WERI-Rb-1 (cell line): ENCODE measurements around the gene CASZ1.

Experiments
- DNase-seq: peaks from one replicate; pipeline ENCODE4 v3.0.0-alpha.2; 2020
- H3K27ac ChIP-seq: fragments of 250-450 bp; sonication (Bioruptor Pico); 2 replicates; pipeline ENCODE4 v1.5.1; 2020; ENCODE audit warnings: mild to moderate bottlenecking, moderate library complexity
- H3K27me3 ChIP-seq: fragments of 250-450 bp; sonication (Bioruptor Pico); 2 replicates; pipeline ENCODE4 v1.5.1; 2021; ENCODE audit warnings: mild to moderate bottlenecking, low read depth, moderate library complexity; ENCODE audit not compliant: insufficient read depth, severe bottlenecking
- H3K36me3 ChIP-seq: fragments of 250-450 bp; sonication (Bioruptor Pico); 2 replicates; pipeline ENCODE4 v1.5.1; 2020; ENCODE audit warnings: mild to moderate bottlenecking, moderate library complexity
- H3K4me3 ChIP-seq: 2 replicates; pipeline ENCODE4 v1.5.1; 2011; ENCODE audit warnings: low read depth, mild to moderate bottlenecking, control low read depth, low read length
- H3K9me3 ChIP-seq: fragments of 250-450 bp; sonication (Bioruptor Pico); 2 replicates; pipeline ENCODE4 v1.5.1; 2021; ENCODE audit warnings: mild to moderate bottlenecking, moderate library complexity; ENCODE audit not compliant: severe bottlenecking
- CTCF ChIP-seq: IDR thresholded peaks from 2 replicates; pipeline ENCODE4 v1.5.1; 2011; ENCODE audit warnings: low read depth, mild to moderate bottlenecking, control low read depth, inconsistent platforms, low read length

Gene CASZ1

GRCh38 chr1:10838541-10838940 lies 42.1 kb upstream of the CASZ1 start:
- Histone ChIP-seq H3K27ac (no peak overlapping the region), H3K4me3 (no peak overlapping the region), H3K27me3 (no peaks in the 10 kb centered on the region), H3K36me3 (no peaks in the 10 kb centered on the region), H3K9me3 (peaks cover 1% of the 10 kb centered on the region)
- no peak for TF ChIP-seq CTCF
- DNase-seq = no peak

GRCh38 chr1:10836726-10837125 lies 40.3 kb upstream of the CASZ1 start:
- Histone ChIP-seq H3K4me3 (no peak overlapping the region), H3K27me3 (no peaks in the 10 kb centered on the region), H3K36me3 (no peaks in the 10 kb centered on the region), H3K27ac (peak overlapping the region; percentile 79), H3K9me3 (no peaks in the 10 kb centered on the region)
- no peak for TF ChIP-seq CTCF
- DNase-seq = peak; percentile 66

- peak; percentile 93 for DNase-seq
- H3K27ac ChIP-seq = peak overlapping the region; percentile 79
- peak overlapping the region; percentile 17; the same call in 1 of the 2 replicates for H3K4me3 ChIP-seq
- H3K36me3 ChIP-seq = no peaks in the 10 kb centered on the region
- H3K27me3 ChIP-seq = no peaks in the 10 kb centered on the region
- no peaks in the 10 kb centered on the region for H3K9me3 ChIP-seq
- peak; percentile 20; the same call in 1 of the 2 replicates for TF ChIP-seq CTCF
Measured at GRCh38 chr1:10835822-10836421, 39.5 kb upstream of the CASZ1 start.

GRCh38 chr1:10835421-10835820 lies 39.0 kb upstream of the CASZ1 start:
- Histone ChIP-seq H3K4me3 (no peak overlapping the region), H3K27me3 (no peaks in the 10 kb centered on the region), H3K36me3 (no peaks in the 10 kb centered on the region), H3K9me3 (no peaks in the 10 kb centered on the region), H3K27ac (peak overlapping the region; percentile 79)
- TF ChIP-seq CTCF = no peak
- DNase-seq = no peak

- H3K27ac ChIP-seq = peak overlapping the region; percentile 18
- no peaks in the 10 kb centered on the region for H3K36me3 ChIP-seq
- no peak for DNase-seq
- no peaks in the 10 kb centered on the region for H3K9me3 ChIP-seq
- H3K4me3 ChIP-seq = no peak overlapping the region
- H3K27me3 ChIP-seq = no peaks in the 10 kb centered on the region
- no peak for TF ChIP-seq CTCF
Measured at GRCh38 chr1:10834770-10835412, 38.4 kb upstream of the CASZ1 start.
